Endothelial cell of umbilical vein (primary cell): Measurements from ENCODE around the gene GNAT1. TPM values are rescaled to one million over a fixed set of nuclear protein-coding genes. Genes with fewer than 3 reads are reported as not detected.

ENCODE experiments used
- BruUV-seq: library from RNA; stranded (reverse); fragments of 400-500 nt; replicated peaks from 2 replicates; lab custom pipeline; 2021; lab: Mats Ljungman, UMichigan
- CTCF ChIA-PET: fragments of 300-600, 350-600 bp; sonication (Branson Sonifier 250); formaldehyde crosslinking; loops from one replicate; lab custom pipeline; 2021; ENCODE audit warnings: antibody characterized with exemption, inconsistent platforms; lab: Charles Lee
- POLR2A ChIA-PET: fragments of 300-600, 350-600 bp; sonication (Branson Sonifier 250); formaldehyde crosslinking; loops from one replicate; lab custom pipeline; 2021; ENCODE audit warnings: antibody characterized with exemption, inconsistent platforms; lab: Charles Lee
- DNase-seq: peaks from one replicate; pipeline ENCODE4 v3.0.0-alpha.2; 2011; ENCODE audit warnings: low read depth, low spot score
- FAIRE-seq: peaks from 2 replicates; lab custom pipeline; 2011; peaks lifted over from hg19 to GRCh38; lab: Jason Lieb, UNC
- H2AFZ ChIP-seq: 2 replicates; pipeline ENCODE4 v1.6.0; 2012; ENCODE audit warnings: low read depth, low read length, control low read depth, inconsistent platforms
- H3K27ac ChIP-seq: 2 replicates; pipeline ENCODE4 v1.5.1; 2011; ENCODE audit warnings: low read depth, mild to moderate bottlenecking, control low read depth, low read length, moderate library complexity; ENCODE audit not compliant: insufficient read depth
- H3K27me3 ChIP-seq, 2 experiments: 2 replicates each; pipeline versions ENCODE4 v1.6.0 to v1.6.1; 2011; ENCODE audit warnings: low read length in 2 of 2, mixed read lengths in 1 of 2; ENCODE audit not compliant: control insufficient read depth in 2 of 2, insufficient read depth in 2 of 2
- H3K36me3 ChIP-seq, 2 experiments: 2 replicates in 1 of 2; 3 replicates in 1 of 2; pipeline ENCODE4 v1.5.1; 2011; ENCODE audit warnings: low read length in 2 of 2, mild to moderate bottlenecking in 1 of 2, moderate library complexity in 1 of 2; ENCODE audit not compliant: control insufficient read depth in 2 of 2, insufficient read depth in 2 of 2; ENCODE audit errors: extremely low read depth in 1 of 2
- H3K4me1 ChIP-seq: 3 replicates; pipeline ENCODE4 v1.5.1; 2011; ENCODE audit warnings: mild to moderate bottlenecking, low read length; ENCODE audit not compliant: control insufficient read depth, insufficient read depth; ENCODE audit errors: extremely low read depth
- H3K4me2 ChIP-seq: 2 replicates; pipeline ENCODE4 v1.6.1; 2011; ENCODE audit warnings: low read length, control low read depth, mixed read lengths; ENCODE audit not compliant: insufficient read depth
- H3K4me3 ChIP-seq, 3 experiments: fragments of 200-600 bp in 1 of 3; sonication (generic), shearing (Covaris generic) in 1 of 3; replicated peaks in 1 of 3; 2 replicates each; pipeline ENCODE4 v1.5.1; 2011 to 2016; ENCODE audit warnings: control low read depth in 3 of 3, low read length in 3 of 3, mild to moderate bottlenecking in 2 of 3, inconsistent platforms in 1 of 3, low read depth in 1 of 3, moderate library complexity in 1 of 3; ENCODE audit not compliant: insufficient read depth in 1 of 3
- H3K79me2 ChIP-seq: 2 replicates; pipeline ENCODE4 v1.6.0; 2012; ENCODE audit warnings: low read length, inconsistent platforms; ENCODE audit not compliant: control insufficient read depth, insufficient read depth
- H3K9ac ChIP-seq: replicated peaks from 2 replicates; pipeline ENCODE3; 2011; ENCODE audit warnings: low read length, control low read depth; ENCODE audit not compliant: insufficient read depth; ENCODE audit errors: extremely low read depth
- H3K9me1 ChIP-seq: replicated peaks from 3 replicates; pipeline ENCODE4 v1.6.0; 2011; ENCODE audit warnings: mild to moderate bottlenecking, low read length; ENCODE audit not compliant: control insufficient read depth, insufficient read depth; ENCODE audit errors: extremely low read depth
- H3K9me3 ChIP-seq: replicated peaks from 2 replicates; pipeline ENCODE4 v1.5.1; 2012; ENCODE audit warnings: low read length, inconsistent platforms; ENCODE audit not compliant: control insufficient read depth, insufficient read depth
- H4K20me1 ChIP-seq: replicated peaks from 2 replicates; pipeline ENCODE3; 2011; ENCODE audit warnings: mild to moderate bottlenecking, low read length; ENCODE audit not compliant: control insufficient read depth, insufficient read depth; ENCODE audit errors: extremely low read depth
- CTCF ChIP-seq, 2 donors: IDR thresholded peaks; 1 replicate in 1 of 2; 2 replicates in 1 of 2; pipeline ENCODE4 v1.5.1; 2011; ENCODE audit warnings: low read length in 2 of 2, mild to moderate bottlenecking in 2 of 2, moderate library complexity in 2 of 2, control low read depth in 1 of 2, inconsistent platforms in 1 of 2, low read depth in 1 of 2; ENCODE audit not compliant: insufficient read depth in 1 of 2; ENCODE audit errors: extremely low read depth in 1 of 2
- EZH2 ChIP-seq: IDR thresholded peaks from 2 replicates; pipeline ENCODE4 v1.6.1; 2012; ENCODE audit warnings: borderline replicate concordance, low read depth, mild to moderate bottlenecking, moderate library complexity, low read length, inconsistent platforms; ENCODE audit not compliant: severe bottlenecking
- FOS ChIP-seq: IDR thresholded peaks from 2 replicates; pipeline ENCODE4 v1.6.1; 2011; ENCODE audit warnings: mild to moderate bottlenecking, low read length, moderate library complexity, borderline replicate concordance; ENCODE audit not compliant: insufficient read depth
- GATA2 ChIP-seq: IDR thresholded peaks from 2 replicates; pipeline ENCODE4 v1.7.0; 2011; ENCODE audit warnings: low read depth, mild to moderate bottlenecking, moderate library complexity, mixed read lengths, low read length; ENCODE audit not compliant: insufficient read length, insufficient read depth
- JUN ChIP-seq: IDR thresholded peaks from 2 replicates; pipeline ENCODE4 v1.6.1; 2011; ENCODE audit warnings: borderline replicate concordance, low read depth; ENCODE audit not compliant: insufficient read length, insufficient read depth
- MAX ChIP-seq: IDR thresholded peaks from 2 replicates; pipeline ENCODE4 v1.6.1; 2011; ENCODE audit not compliant: insufficient read depth, insufficient read length
- MYC ChIP-seq: IDR thresholded peaks from one replicate; pipeline ENCODE4 v1.6.1; 2011; ENCODE audit warnings: mild to moderate bottlenecking, low read depth, low read length
- POLR2A ChIP-seq: IDR thresholded peaks from 2 replicates; pipeline ENCODE4 v1.6.1; 2012; ENCODE audit warnings: low read depth, mild to moderate bottlenecking, control low read depth, low read length
- POLR2AphosphoS5 ChIP-seq: IDR thresholded peaks from 2 replicates; pipeline ENCODE4 v1.6.1; 2012; ENCODE audit warnings: low read depth, mild to moderate bottlenecking, control low read depth, low read length, moderate library complexity; ENCODE audit not compliant: insufficient read depth
- dilution Hi-C: fragments of 300-500 bp; cut with MboI; formaldehyde crosslinking; loops from one replicate; pipeline ENCODE4 v1.15.0; 2019; ENCODE audit warnings: low sequenced_read_pairs; ENCODE audit not compliant: extremely low pct_ligation_motif_present
- intact Hi-C: fragments of 100-400 bp; cut with micrococcal nuclease; formaldehyde crosslinking; loops from one replicate; pipeline ENCODE4 v1.10.0; 2022
- polyA plus RNA-seq, 4 experiments: library from polyadenylated mRNA; depleted of rRNA in 3 of 4; stranded (reverse) in 3 of 4; unstranded in 1 of 4; fragments of >200 nt; gene quantifications; 2 replicates each; pipeline versions ENCODE4 v1.2.1 to v1.2.3, GENCODE V29; 2011 to 2012; ENCODE audit warnings: missing spikeins in 1 of 4
- total RNA-seq: library from RNA; stranded (reverse); gene quantifications from 2 replicates; pipeline ENCODE4 v1.2.3, GENCODE V29; 2021

GNAT1 gene
- total and polyA plus RNA-seq, 2 donors (not counting 3 experiments of a cell fraction or from before 2014, with no cell fraction given) = 0.77 TPM; not detected in 1

GRCh38 chr3:50237754-50238548, 46.5 kb downstream of the GNAT1 start:
- Histone ChIP-seq H3K4me3 (peak overlapping the region; percentile 80 to 88 (median 81)), H3K79me2 (peaks cover 67% of the 10 kb centered on the region), H3K4me1 (peaks cover 47% of the 10 kb centered on the region), H3K27ac (peak overlapping the region; percentile 60), H3K27me3 (no peaks in the 10 kb centered on the region), H3K9me1 (no peaks in the 10 kb centered on the region), H3K4me2 (peak overlapping the region; percentile 93), H2AFZ (no peak overlapping the region), H3K9ac (peak overlapping the region; percentile 91), H3K9me3 (no peaks in the 10 kb centered on the region), H4K20me1 (no peaks in the 10 kb centered on the region), H3K36me3 (peaks cover 2 to 10% of the 10 kb centered on the region in 2 experiments)
- ChIA-PET CTCF (interaction anchor here (0.6 to 2.4 kb wide), 4 partner anchors 9 to 68 kb away, joined by 3 to 17 read pairs (median 5); no protein-coding TSS in a partner anchor), POLR2A (no interaction called here)
- intact Hi-C loops = loop anchor here (1.0 to 5.0 kb wide), 4 partner anchors 8 to 81 kb away; partner anchors contain the start of gene SEMA3F
- no TSS peak for BruUV-seq
- dilution Hi-C loops = no loop called here
- peak; percentile 85 for DNase-seq
- TF ChIP-seq CTCF (IDR thresholded peaks at IDR 0.05; ENCODE audit: extremely low read depth in 1 of 2, insufficient read depth in 1 of 2, low read depth in 1 of 2, low read length in 2 of 2) (no peak), EZH2 (no peak), MAX (no peak), MYC (no peak), JUN (no peak), POLR2A (peak; percentile 62), POLR2AphosphoS5 (peak; percentile 81), GATA2 (no peak), FOS (no peak)
- FAIRE-seq = peak; percentile 98
